ENCODE data around the gene SYNE2.

GRCh38 chr14:64210216-64210615, 357.4 kb downstream of the SYNE2 start:
- TF ChIP-seq POLR2AphosphoS5 (IDR thresholded peaks at IDR 0.05; ENCODE audit: low read depth) (no peak), CTCF (IDR thresholded peaks at IDR 0.05; ENCODE audit: insufficient read depth, low read length) (no peak), GABPA (IDR thresholded peaks at IDR 0.05; ENCODE audit: low read depth) (no peak), REST (IDR thresholded peaks at IDR 0.05; ENCODE audit: insufficient replicate concordance, low read depth) (no peak)

All from HL-60 (cell line).